Renal pelvis (tissue), 4 donors: Measurements from ENCODE around the gene NECAB2. TPM values are rescaled to one million over a fixed set of nuclear protein-coding genes. Genes with fewer than 3 reads are reported as not detected.
A peak's percentile ranks its signal among the peaks of the same experiment; 100 is the strongest.

Experiments
- DNase-seq: peaks from one replicate; pipeline ENCODE4 v3.0.0-alpha.2; 2013
- polyA plus RNA-seq, 3 donors: library from polyadenylated mRNA; unstranded; fragments of 120-200 nt; gene quantifications; one replicate each; pipeline ENCODE4 v1.2.1, GENCODE V29; 2013; ENCODE audit not compliant: insufficient read length in 3 of 3

Gene NECAB2
- polyA plus RNA-seq, 3 donors: 3.1 to 3.3 (median 3.2) TPM

DNA sequence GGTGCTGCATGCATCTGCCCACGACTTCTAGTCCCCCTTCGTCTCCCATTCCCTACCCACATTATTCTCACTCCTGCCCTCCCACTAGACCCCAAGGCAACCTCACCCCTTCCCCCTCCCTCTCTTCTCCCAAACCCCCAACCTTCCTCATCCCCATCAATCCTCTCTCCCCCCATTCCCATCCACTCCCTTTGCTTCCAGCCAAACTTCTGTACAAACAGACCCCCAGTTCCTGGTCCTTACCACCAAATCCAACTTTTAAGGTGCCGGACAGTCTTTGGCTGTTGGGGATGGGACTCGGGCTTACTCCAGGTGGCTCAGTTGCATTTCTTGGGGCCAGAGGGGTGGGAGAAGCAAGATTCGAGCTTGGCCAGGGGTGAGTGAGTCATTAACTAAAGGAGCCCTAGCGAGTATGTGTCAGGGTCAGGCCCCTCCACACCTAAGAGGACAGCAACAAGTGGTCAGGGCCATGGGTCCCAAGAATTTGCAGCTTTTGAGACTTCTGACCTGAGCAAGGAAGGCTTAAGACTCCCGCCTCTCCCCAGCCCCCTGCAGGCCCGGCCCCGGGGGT, 74.3 kb downstream of the NECAB2 start, which contains the start of gene SLC38A8:
Gene SLC38A8 (minus strand): TSS at position 488 of the 571 bp plus-strand sequence. CDS start 638 bp downstream, outside the sequence.
- DNase-seq: no peak

DNA sequence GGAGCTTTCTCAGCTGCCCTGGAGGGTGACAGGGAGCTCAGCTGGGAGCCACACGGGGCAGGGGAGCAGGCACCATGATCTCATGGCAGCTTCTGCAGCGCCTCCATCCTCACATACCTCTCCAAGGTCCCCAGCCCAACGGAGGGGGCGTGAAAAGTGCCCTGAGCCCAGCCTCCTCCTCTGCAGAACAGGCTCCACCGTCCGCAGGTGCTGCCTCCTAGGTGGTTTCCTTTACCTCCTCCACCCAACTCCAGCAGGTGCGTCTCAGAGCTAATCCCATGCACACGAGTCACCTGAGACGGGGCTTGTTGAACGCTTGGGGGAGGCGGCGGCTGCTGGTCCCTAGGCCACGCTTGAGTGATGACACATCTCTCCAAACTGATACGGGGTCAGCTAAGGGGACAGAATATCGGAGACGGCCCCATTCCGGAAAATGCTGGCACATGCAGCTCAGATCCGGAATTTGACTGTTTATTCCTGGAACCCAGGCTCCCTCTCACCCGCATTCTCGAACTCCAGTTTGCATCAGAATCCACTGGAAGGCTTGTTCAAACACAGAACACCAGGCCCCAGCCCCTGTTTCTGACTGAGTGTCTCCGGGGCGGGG, 74.9 kb downstream of the NECAB2 start:
- DNase-seq: peak; percentile 45

DNA sequence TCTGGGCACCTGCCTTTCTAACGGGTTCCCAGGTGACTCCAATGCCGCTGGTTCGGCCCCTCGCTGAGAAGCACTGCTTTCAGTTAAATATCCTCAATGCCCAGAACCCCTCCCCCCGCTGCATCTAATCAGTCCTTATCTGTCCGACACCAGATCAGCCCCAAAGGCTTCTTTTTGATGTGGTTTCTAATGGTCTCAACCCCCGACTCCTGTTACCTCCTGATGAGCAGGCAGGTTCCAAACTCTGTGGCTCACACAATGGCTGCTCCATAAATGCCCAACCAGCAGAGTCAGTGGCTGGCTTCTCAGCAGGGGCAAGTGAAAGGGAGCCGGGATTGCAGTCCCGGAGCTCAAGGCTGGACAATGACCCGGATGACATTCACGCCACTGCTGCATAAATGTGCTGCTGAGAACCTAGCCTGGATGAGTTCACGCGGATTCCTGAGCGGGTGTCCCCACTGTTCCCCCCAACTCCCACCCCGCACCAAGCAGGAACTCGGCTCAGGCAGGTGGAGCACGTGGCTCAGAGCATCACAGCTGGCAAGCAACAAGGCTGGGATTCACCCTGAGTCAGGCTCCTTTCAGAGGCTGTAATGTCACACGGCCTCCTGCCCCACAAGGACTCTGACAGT, 75.6 kb downstream of the NECAB2 start:
- no peak for DNase-seq

DNA sequence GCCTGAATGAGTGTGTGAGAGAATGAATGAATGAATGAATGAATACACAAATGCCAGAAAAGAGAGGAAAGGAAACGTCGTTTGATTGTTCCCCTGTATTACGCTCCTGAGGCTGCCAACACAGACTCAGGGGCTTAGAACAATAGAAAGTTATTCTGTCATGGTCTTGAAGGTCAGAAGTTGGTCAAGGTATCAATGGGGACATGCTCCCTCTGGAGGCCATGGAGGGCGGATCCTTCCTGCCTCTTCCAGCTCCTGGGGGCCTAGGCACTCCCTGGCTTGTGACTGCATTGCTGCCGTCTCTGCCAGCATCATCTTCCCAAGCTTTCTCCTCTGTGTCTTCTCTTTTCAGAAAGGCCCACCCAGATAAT, 76.1 kb downstream of the NECAB2 start:
- DNase-seq: no peak

DNA sequence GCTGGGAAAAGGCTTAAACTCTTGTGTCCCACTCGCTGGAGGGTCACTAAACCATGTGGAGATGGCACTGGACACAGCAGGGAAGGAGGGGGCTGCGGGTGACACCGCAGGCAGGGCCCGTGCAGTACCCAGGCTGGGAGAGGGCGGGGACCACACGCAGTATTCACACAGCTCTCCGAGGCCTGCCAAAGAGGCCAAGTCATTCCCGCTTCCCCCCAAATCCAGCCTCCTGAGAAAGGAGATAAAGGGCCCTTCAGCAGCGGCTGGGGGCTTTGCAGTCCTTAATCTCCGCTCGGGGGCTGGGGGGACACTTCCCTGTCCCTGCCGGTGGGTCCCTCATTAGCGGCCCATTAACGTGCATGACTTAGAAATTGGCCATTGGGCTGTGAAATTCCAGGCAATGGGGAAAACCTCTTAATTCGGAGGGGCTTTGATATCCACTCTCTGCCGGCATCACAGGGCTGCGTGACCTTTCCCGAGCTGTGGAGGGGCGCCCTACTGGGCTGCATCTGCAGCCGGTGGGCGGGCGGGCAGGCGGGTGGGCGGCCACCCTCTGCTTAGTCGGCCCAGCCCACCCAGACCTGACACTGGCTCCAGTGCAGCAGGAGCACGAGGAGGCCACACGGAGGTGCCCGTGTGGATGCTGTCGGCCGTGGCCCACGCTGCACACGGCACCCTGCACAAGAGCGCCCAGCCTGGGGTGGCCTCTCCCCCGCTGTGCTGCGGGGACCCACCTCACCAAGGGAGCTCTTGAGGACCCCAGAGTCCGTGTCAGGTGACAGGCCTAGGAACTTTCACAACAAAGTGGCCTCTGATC, 77.2 kb downstream of the NECAB2 start:
- DNase-seq: no peak

DNA sequence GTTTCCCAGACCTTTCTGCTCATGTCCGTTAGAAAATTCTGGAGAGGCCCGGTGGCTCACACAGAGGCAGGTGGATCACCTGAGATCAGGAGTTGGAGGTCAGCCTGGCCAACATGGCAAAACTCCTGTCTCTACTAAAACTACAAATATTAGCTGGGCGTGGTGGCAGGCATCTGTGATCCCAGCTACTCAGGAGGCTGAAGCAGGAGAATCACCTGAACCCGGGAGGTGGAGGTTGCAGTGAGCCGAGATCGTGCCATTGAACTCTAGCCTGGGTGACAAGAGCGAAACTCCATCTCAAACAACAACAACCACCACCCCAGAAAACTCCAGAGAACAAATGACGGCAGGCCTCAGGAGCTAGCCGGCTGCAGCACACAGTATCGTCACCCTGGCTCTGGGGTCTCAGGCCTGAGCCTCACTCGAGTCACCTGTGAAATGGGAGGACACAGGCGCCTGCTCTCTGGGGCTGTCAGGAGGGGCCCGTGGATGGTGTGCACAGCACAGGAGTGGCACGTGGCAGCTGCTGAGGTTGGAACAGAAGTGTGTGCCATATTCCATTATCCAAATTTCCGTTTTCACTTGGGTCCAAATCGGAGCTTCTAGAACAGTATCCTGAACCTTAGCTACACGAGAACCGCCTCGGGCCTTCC, 77.9 kb downstream of the NECAB2 start:
- no peak for DNase-seq

DNA sequence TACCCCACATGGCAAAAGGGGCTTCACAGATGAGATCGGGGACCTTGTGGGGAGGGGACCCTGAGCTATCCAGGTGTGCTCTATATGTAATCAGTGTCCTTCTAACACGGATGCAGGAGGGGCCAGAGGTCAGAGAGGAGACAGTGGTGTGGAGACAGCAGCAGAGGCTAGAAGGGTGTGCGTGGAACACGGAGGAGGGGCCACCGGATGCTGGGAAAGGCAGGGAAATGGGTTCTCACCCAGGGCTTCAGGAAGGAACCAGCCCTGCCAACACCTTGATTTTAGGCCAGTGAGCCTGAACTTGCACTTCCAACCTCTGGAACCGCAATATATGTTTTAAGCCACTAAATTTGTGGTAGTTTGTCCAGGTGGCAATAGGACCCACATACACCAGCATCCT, 79.2 kb downstream of the NECAB2 start:
- no peak for DNase-seq

DNA sequence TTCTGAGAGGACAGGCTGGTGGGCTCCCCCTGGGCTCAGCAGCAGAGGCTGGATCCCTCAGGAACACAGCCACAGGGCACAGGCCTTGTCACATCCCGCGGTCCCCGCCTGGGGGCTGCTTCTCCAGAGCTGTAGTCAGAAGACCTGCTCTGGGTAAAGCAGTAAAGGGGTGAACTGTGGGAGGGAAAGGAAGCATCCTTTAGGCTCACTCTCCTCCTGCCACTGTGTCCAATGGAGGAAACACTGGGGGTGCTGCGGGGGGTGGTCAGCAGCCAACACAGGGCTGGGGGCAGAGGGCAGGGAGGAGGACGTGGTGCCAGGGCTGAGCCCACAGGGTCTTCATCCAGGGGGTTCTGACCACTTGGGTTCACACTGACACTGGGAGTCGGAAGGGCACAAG, 79.6 kb downstream of the NECAB2 start:
- DNase-seq: no peak

DNA sequence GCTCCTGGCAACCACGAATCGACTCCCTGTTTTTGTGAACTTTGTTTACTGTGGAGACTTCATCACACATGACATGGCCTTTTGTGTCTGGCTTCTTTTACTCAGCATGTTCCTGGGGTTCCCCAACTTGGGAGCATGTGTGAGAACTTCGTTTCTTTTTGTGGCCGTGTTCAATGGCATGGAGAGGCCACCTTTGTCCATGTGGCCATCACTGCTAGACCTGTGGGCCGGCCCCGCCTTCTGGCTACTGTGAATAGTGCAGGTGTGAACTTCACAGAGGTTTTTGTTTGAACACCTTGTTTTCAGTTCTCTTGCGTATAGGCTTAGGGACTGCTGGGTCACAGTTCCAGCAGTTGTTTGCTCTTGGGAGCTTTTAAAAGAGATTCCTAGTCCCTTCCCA, 80.2 kb downstream of the NECAB2 start:
- DNase-seq: no peak

DNA sequence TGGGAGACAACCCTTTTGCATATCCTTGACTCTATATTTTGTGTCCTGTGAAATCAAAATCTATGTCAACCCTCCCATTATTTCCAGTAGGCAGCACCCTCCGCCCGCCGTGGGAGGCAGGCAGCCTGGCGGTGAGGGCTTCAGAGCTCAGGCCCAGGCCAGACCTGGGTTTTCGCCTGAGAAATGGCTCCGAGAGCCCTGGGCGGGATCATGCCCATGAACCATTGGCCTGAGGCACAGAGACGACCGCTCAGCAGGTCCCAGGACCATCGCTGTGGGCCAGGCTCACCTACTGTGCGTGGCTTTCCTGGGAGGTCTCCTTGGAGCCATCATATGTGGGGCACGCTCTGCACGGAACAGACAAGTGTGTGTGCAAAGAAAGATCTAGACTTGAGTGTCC, 80.8 kb downstream of the NECAB2 start:
- DNase-seq: no peak

DNA sequence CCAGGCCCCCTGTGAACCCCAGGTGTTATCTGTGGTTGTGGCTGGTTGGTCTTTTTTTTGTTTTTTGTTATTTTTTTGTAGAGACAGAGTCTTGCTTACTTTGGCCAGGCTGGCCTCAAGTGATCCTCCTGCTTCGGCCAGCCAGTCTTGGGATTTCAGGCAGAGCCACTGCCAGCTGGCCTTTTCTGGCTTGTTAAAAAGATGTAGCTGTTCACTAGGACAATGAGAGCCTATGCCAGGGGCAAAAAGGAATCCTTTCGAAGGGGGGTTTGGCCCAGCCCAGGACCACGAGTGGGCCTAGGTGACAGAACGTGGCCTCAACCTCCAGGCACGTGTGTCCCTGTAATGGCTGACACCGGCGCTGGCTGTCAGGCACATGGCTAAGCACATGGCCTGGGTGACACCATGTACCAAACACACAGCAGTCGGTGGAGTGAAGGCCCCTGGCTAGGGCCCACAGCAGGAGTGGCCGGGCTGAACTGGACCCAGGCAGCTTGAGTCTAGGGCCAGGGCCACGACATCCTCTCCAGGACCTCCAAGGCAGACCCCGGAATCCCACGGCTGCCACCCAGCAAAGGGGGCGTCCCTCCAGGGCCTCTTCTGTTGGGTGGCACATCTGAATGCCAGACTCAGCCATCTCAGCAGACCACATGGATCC, 81.5 kb downstream of the NECAB2 start:
- no peak for DNase-seq

DNA sequence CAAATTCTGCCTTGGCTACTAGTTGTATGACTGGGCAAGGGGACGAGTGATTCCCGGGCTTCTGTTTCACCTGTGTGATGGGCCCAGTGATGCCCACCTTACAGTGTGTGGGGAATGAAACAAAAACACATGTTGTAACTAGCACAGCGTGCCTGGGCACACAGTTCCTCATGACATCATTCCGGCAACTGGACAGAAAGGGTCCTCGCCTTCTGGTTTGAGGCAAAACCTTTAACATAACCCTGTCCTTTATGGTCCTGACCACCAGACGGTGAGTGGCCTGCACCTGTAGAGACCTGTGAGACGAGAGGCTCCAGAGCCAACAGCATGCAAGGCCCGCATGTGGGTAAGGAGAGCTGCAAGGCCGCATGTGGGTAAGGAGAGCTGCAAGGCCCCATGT, 82.3 kb downstream of the NECAB2 start:
- DNase-seq: no peak

DNA sequence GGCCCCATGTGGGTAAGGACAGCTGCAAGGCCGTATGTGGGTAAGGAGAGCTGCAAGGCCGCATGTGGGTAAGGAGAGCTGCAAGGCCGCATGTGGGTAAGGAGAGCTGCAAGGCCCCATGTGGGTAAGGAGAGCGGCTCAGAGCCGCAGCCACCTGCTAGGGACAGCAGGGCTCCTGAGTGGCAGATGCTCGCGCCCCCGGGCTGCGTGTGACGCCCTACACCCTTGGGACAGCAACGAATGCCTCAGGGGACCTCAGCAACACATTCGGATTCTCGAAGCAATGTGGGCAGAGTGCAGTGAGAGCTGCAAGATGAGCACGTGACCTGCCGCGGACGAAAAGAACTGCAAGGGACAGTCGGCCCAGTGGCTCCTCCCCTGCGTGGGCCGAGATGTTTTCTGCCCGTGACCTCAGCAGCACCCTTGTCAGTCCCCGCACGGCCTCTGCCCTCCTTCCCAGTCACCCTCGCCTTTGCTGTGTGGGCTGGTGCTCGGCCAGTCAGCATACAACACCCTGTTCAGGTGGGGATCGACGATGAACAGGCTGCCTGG, 84.1 kb downstream of the NECAB2 start:
- DNase-seq: no peak

Other genes starting within 250 kb of the NECAB2 start
- 100 to 1,000 TPM; 191 to 199 (median 196) TPM for gene HSBP1, start 160.3 kb upstream of the NECAB2 start, polyA plus RNA-seq
- 1 to 10 TPM; 4.6 to 5.7 (median 5.1) TPM for gene MLYCD, start 69.1 kb upstream of the NECAB2 start, polyA plus RNA-seq
- 1 to 10 TPM in 1 of 3 donors, under 1 TPM in 2; 0.68 to 1.0 (median 0.92) TPM for gene OSGIN1, start 15.0 kb upstream of the NECAB2 start, polyA plus RNA-seq
- gene SLC38A8, start 74.6 kb downstream of the NECAB2 start, polyA plus RNA-seq: not detected
- gene MBTPS1, start 148.7 kb downstream of the NECAB2 start, polyA plus RNA-seq: 100 to 1,000 TPM; 108 to 118 (median 117) TPM
- gene HSDL1, start 176.9 kb downstream of the NECAB2 start, polyA plus RNA-seq: 10 to 100 TPM; 42.5 to 52.2 (median 42.7) TPM
- 10 to 100 TPM in 1 of 3 donors, 1 to 10 TPM in 2; 2.9 to 10.4 (median 7.7) TPM for gene DNAAF1, start 177.1 kb downstream of the NECAB2 start, polyA plus RNA-seq
- 10 to 100 TPM; 40.6 to 65.6 (median 54.0) TPM for gene TAF1C, start 218.8 kb downstream of the NECAB2 start, polyA plus RNA-seq
- gene ADAD2, start 222.9 kb downstream of the NECAB2 start, polyA plus RNA-seq: under 1 TPM; 0.16 to 0.34 (median 0.25) TPM